Liver (tissue), 9 donors: ENCODE data around the gene CELF2. TPM values are rescaled to one million over a fixed set of nuclear protein-coding genes. Genes with fewer than 3 reads are reported as not detected.

Experiments
- DNase-seq: peaks from one replicate; pipeline ENCODE4 v3.0.0-alpha.2; 2017; ENCODE audit warnings: low spot score
- H3K27ac ChIP-seq, 2 donors: one replicate each; pipeline ENCODE4 v1.7.0; 2013; ENCODE audit warnings: inconsistent platforms in 2 of 2, low read length in 2 of 2, control low read depth in 1 of 2, low read depth in 1 of 2, mild to moderate bottlenecking in 1 of 2
- H3K27me3 ChIP-seq, 4 donors: one replicate each; pipeline versions ENCODE4 v1.6.1 to v1.7.0; 2013; ENCODE audit warnings: low read length in 3 of 4, inconsistent platforms in 1 of 4, mild to moderate bottlenecking in 1 of 4, moderate library complexity in 1 of 4; ENCODE audit not compliant: control insufficient read depth in 4 of 4, insufficient read depth in 4 of 4
- H3K36me3 ChIP-seq, 4 donors: one replicate each; pipeline versions ENCODE4 v1.6.1 to v1.7.0; 2013; ENCODE audit warnings: low read length in 3 of 4, mild to moderate bottlenecking in 3 of 4, low read depth in 1 of 4, moderate library complexity in 1 of 4; ENCODE audit not compliant: control insufficient read depth in 4 of 4, insufficient read depth in 3 of 4
- H3K4me1 ChIP-seq, 4 donors: one replicate each; pipeline versions ENCODE4 v1.6.1 to v1.7.0; 2013; ENCODE audit warnings: low read length in 3 of 4, mild to moderate bottlenecking in 3 of 4, moderate library complexity in 1 of 4; ENCODE audit not compliant: control insufficient read depth in 4 of 4, insufficient read depth in 4 of 4
- H3K4me3 ChIP-seq, 3 donors: one replicate each; pipeline versions ENCODE4 v1.6.1 to v1.7.0; 2013; ENCODE audit warnings: low read length in 3 of 3, control low read depth in 1 of 3, low read depth in 1 of 3, mild to moderate bottlenecking in 1 of 3
- H3K9ac ChIP-seq, 2 donors: one replicate each; pipeline ENCODE4 v1.7.0; 2013; ENCODE audit warnings: low read length in 2 of 2, mild to moderate bottlenecking in 2 of 2, moderate library complexity in 2 of 2, control low read depth in 1 of 2, low read depth in 1 of 2
- H3K9me3 ChIP-seq, 4 donors: one replicate each; pipeline versions ENCODE4 v1.6.1 to v1.7.0; 2013; ENCODE audit warnings: low read length in 3 of 4; ENCODE audit not compliant: control insufficient read depth in 4 of 4
- ATF3 ChIP-seq: IDR thresholded peaks from 2 replicates; pipeline ENCODE4 v1.6.1; 2016; ENCODE audit warnings: antibody characterized with exemption
- CTCF ChIP-seq: fragments of 150-350 bp; IDR thresholded peaks from 2 replicates; pipeline ENCODE4 v1.5.1; 2017; ENCODE audit warnings: improper control_type of control experiment, low read depth, low read length; ENCODE audit not compliant: missing input control
- EGR1 ChIP-seq, 2 donors: IDR thresholded peaks; 2 replicates each; pipeline ENCODE4 v1.6.1; 2016 to 2018; ENCODE audit warnings: antibody characterized with exemption in 2 of 2, low read depth in 2 of 2
- FOXA1 ChIP-seq: IDR thresholded peaks from 2 replicates; pipeline ENCODE4 v1.6.1; 2016; ENCODE audit warnings: antibody characterized with exemption
- FOXA2 ChIP-seq: IDR thresholded peaks from 2 replicates; pipeline ENCODE4 v1.6.1; 2016; ENCODE audit warnings: antibody characterized with exemption
- GABPA ChIP-seq, 2 donors: IDR thresholded peaks in 1 of 2; conservative IDR thresholded peaks in 1 of 2; 2 replicates each; pipeline ENCODE4 v1.6.1; 2016; ENCODE audit warnings: antibody characterized with exemption in 2 of 2, mild to moderate bottlenecking in 1 of 2, moderate library complexity in 1 of 2
- HNF4A ChIP-seq, 2 donors: conservative IDR thresholded peaks; 2 replicates each; pipeline ENCODE4 v1.6.1; 2016; ENCODE audit warnings: antibody characterized with exemption in 2 of 2, mild to moderate bottlenecking in 2 of 2
- HNF4G ChIP-seq: IDR thresholded peaks from 2 replicates; pipeline ENCODE4 v1.6.1; 2016; ENCODE audit warnings: antibody characterized with exemption
- JUND ChIP-seq, 2 donors: IDR thresholded peaks; 2 replicates each; pipeline ENCODE4 v1.6.1; 2016; ENCODE audit warnings: antibody characterized with exemption in 2 of 2
- MAX ChIP-seq: IDR thresholded peaks from 2 replicates; pipeline ENCODE4 v1.6.1; 2016; ENCODE audit warnings: antibody characterized with exemption
- NR2F2 ChIP-seq: IDR thresholded peaks from 2 replicates; pipeline ENCODE4 v1.6.1; 2016; ENCODE audit warnings: antibody characterized with exemption
- RAD21 ChIP-seq, 2 donors: IDR thresholded peaks; 2 replicates each; pipeline ENCODE4 v1.6.1; 2016; ENCODE audit warnings: antibody characterized with exemption in 2 of 2, mild to moderate bottlenecking in 2 of 2
- REST ChIP-seq: IDR thresholded peaks from 2 replicates; pipeline ENCODE4 v1.6.1; 2016; ENCODE audit warnings: antibody characterized with exemption, mild to moderate bottlenecking
- RXRA ChIP-seq, 2 donors: IDR thresholded peaks; 2 replicates each; pipeline ENCODE4 v1.6.1; 2017 to 2018; ENCODE audit warnings: antibody characterized with exemption in 2 of 2, mild to moderate bottlenecking in 1 of 2
- SP1 ChIP-seq: IDR thresholded peaks from 2 replicates; pipeline ENCODE4 v1.6.1; 2018; ENCODE audit warnings: antibody characterized with exemption, mild to moderate bottlenecking
- YY1 ChIP-seq: IDR thresholded peaks from 2 replicates; pipeline ENCODE4 v1.6.1; 2016; ENCODE audit warnings: antibody characterized with exemption, mild to moderate bottlenecking
- ZBTB33 ChIP-seq: IDR thresholded peaks from 2 replicates; pipeline ENCODE4 v1.6.1; 2016; ENCODE audit warnings: antibody characterized with exemption
- WGBS: extraction: QIAGEN DNeasy Blood & Tissue Kit; methylation state at CpG from one replicate; pipeline ENCODE4 v1.1.7; 2013; 5-methylcytosine and 5-hydroxymethylcytosine counted together
- polyA plus RNA-seq, 2 donors: library from polyadenylated mRNA; stranded (reverse) in 1 of 2; unstranded in 1 of 2; fragments of 200-250 nt in 1 of 2; fragments of >200 nt in 1 of 2; fragmentation: Nextera tagmentation in 1 of 2; extraction: Ambion mirVana in 1 of 2; gene quantifications; one replicate each; pipeline versions ENCODE4 v1.2.1 to v1.2.3, GENCODE V29; 2013 to 2015
- total RNA-seq, 2 donors: library from RNA; depleted of rRNA; stranded (reverse); fragments of >200 nt; gene quantifications; one replicate each; pipeline ENCODE4 v1.2.3, GENCODE V29; 2014
- donor health status: healthy.
- donor health status: healthy.
- donor health status: healthy.
- donor health status: healthy.
- donor health status: healthy.

Gene CELF2
- total and polyA plus RNA-seq, 4 donors: 1.4 to 8.5 (median 5.6) TPM

- no peaks in the 10 kb centered on the region for H3K4me1 ChIP-seq
- H3K4me3 ChIP-seq: no peak overlapping the region
- peaks cover 0 to 5% (median 1%) of the 10 kb centered on the region in 4 donors for H3K9me3 ChIP-seq
- H3K36me3 ChIP-seq: no peaks in the 10 kb centered on the region
- peaks cover 0 to 2% (median 0%) of the 10 kb centered on the region in 4 donors for H3K27me3 ChIP-seq
- no peak for TF ChIP-seq ATF3
- TF ChIP-seq GABPA (IDR thresholded peaks at IDR 0.05 in 1 of 2, conservative IDR thresholded peaks at IDR 0.05 in 1 of 2): no peak
- no peak for TF ChIP-seq SP1
- no peak for TF ChIP-seq EGR1 (IDR thresholded peaks at IDR 0.05; ENCODE audit: low read depth in 2 of 2)
- no peak for TF ChIP-seq JUND (IDR thresholded peaks at IDR 0.05)
- no peak for TF ChIP-seq HNF4G
- TF ChIP-seq HNF4A (conservative IDR thresholded peaks at IDR 0.05): no peak
- TF ChIP-seq CTCF: no peak
- no peak for TF ChIP-seq RXRA (IDR thresholded peaks at IDR 0.05)
- no peak for TF ChIP-seq YY1
- TF ChIP-seq FOXA2: no peak
- TF ChIP-seq REST: no peak
- no peak overlapping the region for H3K27ac ChIP-seq
- 77% methylated on average over 4 of the region's 4 CpGs for WGBS
- no peak for DNase-seq
- H3K9ac ChIP-seq: no peak overlapping the region
These were observed 47.2 kb downstream of the CELF2 start for GRCh38 chr10:11064832-11065231.

- H3K27me3 ChIP-seq: peaks cover 0 to 2% (median 0%) of the 10 kb centered on the region in 4 donors
- DNase-seq: no peak
- peaks cover 0 to 5% (median 1%) of the 10 kb centered on the region in 4 donors for H3K9me3 ChIP-seq
- no peak for TF ChIP-seq ZBTB33
- TF ChIP-seq HNF4A (conservative IDR thresholded peaks at IDR 0.05): no peak
- no peak for TF ChIP-seq HNF4G
- TF ChIP-seq ATF3: no peak
- TF ChIP-seq MAX: no peak
- no peak for TF ChIP-seq RXRA (IDR thresholded peaks at IDR 0.05)
- no peak for TF ChIP-seq JUND (IDR thresholded peaks at IDR 0.05)
- no peak for TF ChIP-seq EGR1 (IDR thresholded peaks at IDR 0.05; ENCODE audit: low read depth in 2 of 2)
- TF ChIP-seq RAD21 (IDR thresholded peaks at IDR 0.05): no peak
- TF ChIP-seq GABPA (IDR thresholded peaks at IDR 0.05 in 1 of 2, conservative IDR thresholded peaks at IDR 0.05 in 1 of 2): no peak
- no peak for TF ChIP-seq NR2F2
- no peak for TF ChIP-seq CTCF
- TF ChIP-seq FOXA1: no peak
- no peak for TF ChIP-seq REST
- TF ChIP-seq SP1: no peak
- no peaks in the 10 kb centered on the region for H3K4me1 ChIP-seq
- no peaks in the 10 kb centered on the region for H3K36me3 ChIP-seq
- H3K4me3 ChIP-seq: no peak overlapping the region
- no peak overlapping the region for H3K27ac ChIP-seq
- 77% methylated on average over 4 of the region's 4 CpGs for WGBS
- no peak overlapping the region for H3K9ac ChIP-seq
These were observed 47.9 kb downstream of the CELF2 start for GRCh38 chr10:11065567-11065966.
